ENCODE data around the gene PRKCE. TPM values are rescaled to one million over a fixed set of nuclear protein-coding genes. Genes with fewer than 3 reads are reported as not detected.
A peak's percentile ranks its signal among the peaks of the same experiment; 100 is the strongest.

PRKCE gene
- total RNA-seq, 1 donor from 2014 or later = 11.7 TPM

DNA sequence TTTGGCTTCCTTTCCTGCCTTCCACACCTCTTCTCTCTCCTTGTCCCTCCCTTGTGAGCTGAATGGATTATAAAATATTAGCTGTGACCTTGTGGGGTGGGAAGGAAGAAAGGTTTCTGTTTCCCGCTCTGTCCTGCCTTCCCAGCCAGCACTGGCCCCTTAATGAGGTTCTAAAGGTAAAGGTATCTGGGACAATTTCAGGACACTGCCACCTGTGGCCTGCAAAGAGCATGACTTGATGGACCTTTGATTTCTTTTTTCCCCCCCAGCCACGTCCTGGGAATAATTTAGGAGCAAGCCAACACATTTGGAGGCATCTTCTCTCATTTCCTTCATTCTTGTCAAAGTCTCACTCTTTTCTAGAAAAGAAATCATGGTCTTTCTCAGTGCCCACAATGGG, 399.0 kb downstream of the PRKCE start:
- intact Hi-C loops (cut with micrococcal nuclease) = no loop called here
- Mint-ChIP-seq H3K4me1 (ENCODE audit: low read depth) (peaks cover 28% of the 10 kb centered on the region), H3K27me3 (ENCODE audit: insufficient read depth) (no peaks in the 10 kb centered on the region), H3K36me3 (ENCODE audit: low read depth) (peaks cover 3% of the 10 kb centered on the region), H3K4me3 (no peak overlapping the region), H3K27ac (no peak overlapping the region), H3K9me3 (no peaks in the 10 kb centered on the region)
- DNase-seq (ENCODE audit: low spot score) = no peak

DNA sequence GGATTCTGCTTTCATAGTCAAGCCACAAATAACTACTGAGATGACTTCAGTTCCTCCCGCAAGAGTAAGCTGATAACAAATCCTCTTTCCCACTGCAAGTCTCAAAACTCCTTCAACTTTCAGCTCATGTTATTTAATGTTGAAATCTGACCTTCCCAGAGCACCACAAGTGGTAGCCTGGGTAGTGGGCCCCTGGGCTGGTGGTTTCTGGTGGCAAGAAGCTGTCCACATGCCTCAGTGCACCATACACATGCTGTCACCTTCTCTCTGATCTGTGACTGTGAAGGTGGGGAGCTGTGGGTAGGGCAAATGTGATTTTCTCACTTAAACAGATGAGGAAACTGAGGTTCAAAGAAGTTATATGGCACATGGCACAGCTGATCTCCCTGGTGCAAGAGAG, 399.6 kb downstream of the PRKCE start:
- Mint-ChIP-seq H3K9me3 (no peaks in the 10 kb centered on the region), H3K27ac (no peak overlapping the region), H3K4me1 (ENCODE audit: low read depth) (peaks cover 25% of the 10 kb centered on the region), H3K27me3 (ENCODE audit: insufficient read depth) (no peaks in the 10 kb centered on the region), H3K4me3 (no peak overlapping the region), H3K36me3 (ENCODE audit: low read depth) (peaks cover 3% of the 10 kb centered on the region)
- no peak for DNase-seq (ENCODE audit: low spot score)
- intact Hi-C loops (cut with micrococcal nuclease) = no loop called here

DNA sequence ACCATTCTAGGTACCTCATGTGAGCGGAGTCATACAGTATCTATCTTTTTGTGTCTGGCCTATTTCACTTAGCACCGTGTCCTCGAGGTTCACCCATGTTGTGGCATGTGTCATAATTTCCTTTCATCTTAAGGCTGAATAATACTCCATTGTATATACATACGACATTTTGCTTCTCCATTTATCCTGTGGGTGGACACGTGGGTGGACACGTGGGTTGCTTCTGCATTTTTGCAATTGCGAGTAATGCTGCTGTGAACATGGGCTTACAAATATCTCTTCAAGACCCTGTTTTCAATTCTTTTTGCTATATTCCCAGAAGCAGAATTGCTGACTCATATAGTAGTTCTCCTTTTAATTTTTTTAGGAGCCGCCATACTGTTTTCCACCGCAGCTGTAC, 402.1 kb downstream of the PRKCE start:
- DNase-seq (ENCODE audit: low spot score) = no peak
- no peaks in the 10 kb centered on the region for H3K27me3 Mint-ChIP-seq (ENCODE audit: insufficient read depth)
- intact Hi-C loops (cut with micrococcal nuclease) = loop anchor here (2.0 kb wide), 1 partner anchor 21 kb away; no protein-coding TSS in a partner anchor
- no peak overlapping the region for H3K4me3 Mint-ChIP-seq
- no peak overlapping the region for H3K27ac Mint-ChIP-seq
- peaks cover 28% of the 10 kb centered on the region for H3K4me1 Mint-ChIP-seq (ENCODE audit: low read depth)
- no peaks in the 10 kb centered on the region for H3K9me3 Mint-ChIP-seq
- H3K36me3 Mint-ChIP-seq (ENCODE audit: low read depth) = peaks cover 4% of the 10 kb centered on the region

DNA sequence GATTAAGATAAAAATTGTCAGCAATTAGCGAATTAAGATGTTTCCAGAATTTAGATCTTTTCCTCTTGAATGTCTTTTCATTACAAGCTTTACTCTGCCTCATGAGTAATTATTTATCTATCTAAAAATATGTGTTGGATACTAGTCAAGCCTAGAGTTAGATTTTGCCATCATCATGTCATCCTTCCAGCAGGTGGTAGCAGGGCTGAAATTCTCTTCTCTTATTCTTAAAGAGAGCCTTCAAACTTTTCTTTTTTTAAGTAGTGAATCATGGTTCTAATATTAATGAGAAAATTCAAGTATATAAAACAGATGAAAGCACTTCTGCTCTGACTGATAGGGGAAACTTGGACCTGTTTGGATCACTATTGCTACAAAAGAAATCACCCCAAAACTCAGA, 405.1 kb downstream of the PRKCE start:
- H3K4me1 Mint-ChIP-seq (ENCODE audit: low read depth) = peaks cover 15% of the 10 kb centered on the region
- H3K27me3 Mint-ChIP-seq (ENCODE audit: insufficient read depth) = no peaks in the 10 kb centered on the region
- no peaks in the 10 kb centered on the region for H3K9me3 Mint-ChIP-seq
- DNase-seq (ENCODE audit: low spot score) = no peak
- H3K36me3 Mint-ChIP-seq (ENCODE audit: low read depth) = peaks cover 4% of the 10 kb centered on the region
- H3K4me3 Mint-ChIP-seq = no peak overlapping the region
- H3K27ac Mint-ChIP-seq = no peak overlapping the region
- intact Hi-C loops (cut with micrococcal nuclease) = no loop called here

DNA sequence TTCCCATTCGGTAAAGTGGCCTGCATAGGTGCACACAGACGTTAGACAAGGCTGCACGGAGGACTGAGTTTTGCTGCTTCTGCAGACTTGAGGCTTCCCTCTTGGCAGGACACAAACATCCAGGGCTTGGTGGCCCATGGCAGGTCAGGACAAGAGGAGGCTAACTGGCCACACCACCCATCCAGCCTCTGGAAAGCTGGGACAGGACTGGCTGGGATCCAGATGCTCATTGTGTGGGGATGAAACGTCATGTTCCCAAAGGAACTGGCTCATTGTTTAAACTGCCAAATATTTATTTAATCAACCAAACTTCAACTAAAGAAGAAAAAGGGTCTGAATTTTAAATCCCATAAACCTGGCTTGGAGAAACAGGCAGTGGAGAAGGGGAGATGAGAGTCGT, 406.7 kb downstream of the PRKCE start:
- DNase-seq (ENCODE audit: low spot score) = no peak
- Mint-ChIP-seq H3K4me1 (ENCODE audit: low read depth) (peaks cover 17% of the 10 kb centered on the region), H3K9me3 (no peaks in the 10 kb centered on the region), H3K4me3 (no peak overlapping the region), H3K27me3 (ENCODE audit: insufficient read depth) (no peaks in the 10 kb centered on the region), H3K36me3 (ENCODE audit: low read depth) (peaks cover 7% of the 10 kb centered on the region), H3K27ac (no peak overlapping the region)
- intact Hi-C loops (cut with micrococcal nuclease) = no loop called here

DNA sequence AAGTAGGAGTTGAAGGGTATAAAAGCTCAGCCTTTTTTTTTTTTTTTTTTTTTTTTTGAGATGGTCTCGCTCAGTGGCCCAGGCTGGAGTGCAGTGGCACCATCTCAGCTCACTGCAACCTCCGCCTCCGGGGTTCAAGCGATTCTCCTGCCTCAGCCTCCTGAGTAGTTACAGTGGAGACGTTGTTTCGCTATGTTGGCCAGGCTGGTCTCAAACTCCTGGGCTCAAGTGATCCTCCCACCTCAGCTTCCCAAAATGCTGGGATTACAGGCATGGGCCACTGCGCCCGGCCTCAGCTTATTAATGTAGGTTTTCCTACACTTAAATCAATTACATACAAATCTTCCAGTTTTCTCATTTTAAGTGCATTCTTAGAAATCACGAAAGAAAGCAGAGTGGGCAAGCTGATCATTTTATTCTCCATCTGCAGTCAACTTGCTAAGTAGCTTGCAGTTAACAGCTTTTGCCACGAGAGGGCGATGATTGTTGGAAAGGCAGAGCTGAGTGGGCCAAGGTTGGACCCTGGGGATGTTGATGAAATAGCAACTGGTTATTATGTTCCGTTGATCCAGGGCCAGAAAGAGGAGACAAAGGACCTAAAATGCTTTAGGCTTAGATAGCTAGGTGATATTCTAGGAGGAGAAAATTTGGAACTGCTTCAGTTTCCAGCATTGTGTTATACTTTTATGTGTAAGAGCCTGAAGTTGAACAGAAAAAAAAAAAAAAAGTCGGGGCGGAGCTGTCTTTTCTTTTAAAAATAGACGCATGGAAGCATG, 411.4 kb downstream of the PRKCE start:
- Mint-ChIP-seq H3K4me3 (no peak overlapping the region), H3K4me1 (ENCODE audit: low read depth) (peaks cover 18% of the 10 kb centered on the region), H3K27me3 (ENCODE audit: insufficient read depth) (no peaks in the 10 kb centered on the region), H3K9me3 (no peaks in the 10 kb centered on the region), H3K36me3 (ENCODE audit: low read depth) (peaks cover 3% of the 10 kb centered on the region), H3K27ac (no peak overlapping the region)
- intact Hi-C loops (cut with micrococcal nuclease) = loop anchor here (1.0 kb wide), 5 partner anchors 52 to 587 kb away; partner anchors contain the start of gene EPAS1
- peak; percentile 46 for DNase-seq (ENCODE audit: low spot score)

DNA sequence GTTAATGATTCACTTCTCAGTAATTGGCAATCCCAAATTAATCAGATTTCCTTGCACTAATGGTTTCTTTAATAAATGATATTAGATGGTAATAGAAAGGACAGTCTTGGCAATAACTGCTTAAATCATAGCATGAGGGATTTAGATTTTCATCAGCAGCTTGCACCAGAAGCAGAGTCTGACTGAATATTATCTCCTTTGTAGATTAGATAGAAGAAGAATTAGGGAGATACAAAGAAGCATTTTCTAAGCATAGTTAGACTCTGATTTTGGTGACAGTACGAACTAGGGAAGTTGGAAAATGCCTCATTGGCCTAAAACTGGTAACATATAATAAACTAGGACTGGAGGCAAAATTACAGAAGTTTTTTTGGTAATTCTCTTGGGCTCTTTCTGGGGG, 412.9 kb downstream of the PRKCE start:
- Mint-ChIP-seq H3K4me1 (ENCODE audit: low read depth) (peaks cover 22% of the 10 kb centered on the region), H3K9me3 (no peaks in the 10 kb centered on the region), H3K27me3 (ENCODE audit: insufficient read depth) (no peaks in the 10 kb centered on the region), H3K36me3 (ENCODE audit: low read depth) (peaks cover 3% of the 10 kb centered on the region), H3K27ac (no peak overlapping the region), H3K4me3 (no peak overlapping the region)
- intact Hi-C loops (cut with micrococcal nuclease) = no loop called here
- DNase-seq (ENCODE audit: low spot score) = no peak

DNA sequence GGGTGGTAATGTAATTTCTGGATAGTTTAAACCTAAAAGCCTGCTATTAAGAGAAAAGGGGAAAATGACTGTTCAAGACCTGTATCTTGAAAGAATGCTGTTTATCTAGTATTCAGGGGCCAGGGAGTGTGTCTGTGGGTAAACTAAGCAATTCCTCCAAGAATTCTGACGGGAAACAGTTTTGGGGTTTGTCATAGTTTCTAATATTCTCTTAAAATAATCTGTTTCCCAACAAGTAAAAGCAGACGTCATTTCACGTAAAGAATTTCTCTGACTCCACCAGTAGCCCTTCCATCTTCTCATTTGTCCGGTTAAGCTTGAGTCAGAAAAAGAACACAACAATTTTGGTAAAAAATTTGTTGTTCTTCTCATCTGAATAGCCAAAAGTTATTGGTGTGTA, 413.7 kb downstream of the PRKCE start:
- H3K4me1 Mint-ChIP-seq (ENCODE audit: low read depth) = peaks cover 22% of the 10 kb centered on the region
- H3K4me3 Mint-ChIP-seq = no peak overlapping the region
- H3K36me3 Mint-ChIP-seq (ENCODE audit: low read depth) = peaks cover 3% of the 10 kb centered on the region
- H3K9me3 Mint-ChIP-seq = no peaks in the 10 kb centered on the region
- DNase-seq (ENCODE audit: low spot score) = no peak
- intact Hi-C loops (cut with micrococcal nuclease) = no loop called here
- H3K27ac Mint-ChIP-seq = no peak overlapping the region
- no peaks in the 10 kb centered on the region for H3K27me3 Mint-ChIP-seq (ENCODE audit: insufficient read depth)

DNA sequence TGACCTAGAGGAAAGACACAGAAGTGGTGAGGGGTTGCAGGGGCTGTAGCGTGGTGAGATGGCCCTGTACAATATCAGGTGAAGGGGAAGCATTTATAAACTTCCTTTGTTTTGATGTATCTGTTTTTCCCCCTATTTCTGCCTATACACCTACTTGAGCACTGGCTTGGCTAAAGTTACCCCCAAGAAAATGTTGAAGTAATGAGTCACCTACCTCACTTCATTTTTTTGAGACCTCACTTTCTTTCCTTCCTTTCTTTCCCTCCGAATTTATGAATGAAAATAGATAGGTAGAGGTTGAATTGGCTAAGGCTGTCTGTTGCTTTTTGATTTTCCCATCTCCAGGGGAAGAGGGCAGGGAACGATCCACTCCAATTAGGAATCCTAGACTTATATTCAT, 414.6 kb downstream of the PRKCE start:
- no peak overlapping the region for H3K27ac Mint-ChIP-seq
- no peak overlapping the region for H3K4me3 Mint-ChIP-seq
- intact Hi-C loops (cut with micrococcal nuclease) = no loop called here

DNA sequence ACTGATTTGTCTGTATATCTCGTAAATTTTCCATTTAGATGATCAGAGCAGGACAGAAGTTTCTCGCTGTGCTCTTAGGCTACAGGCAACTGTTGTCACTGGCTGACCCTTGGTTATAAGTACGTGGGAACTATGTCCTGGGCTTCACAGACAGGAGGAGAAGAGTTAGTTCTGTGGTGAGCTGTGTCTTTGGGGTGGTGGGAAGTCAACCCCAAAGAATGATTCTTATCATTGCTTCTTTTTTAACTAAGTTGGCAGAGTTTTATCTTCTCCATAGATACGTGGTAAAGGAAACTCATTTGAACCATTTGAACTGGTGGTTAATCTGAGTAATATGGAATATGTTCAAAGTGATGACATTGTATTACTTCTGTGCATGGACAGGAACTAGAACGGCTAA, 415.1 kb downstream of the PRKCE start:
- Mint-ChIP-seq H3K9me3 (no peaks in the 10 kb centered on the region), H3K27me3 (ENCODE audit: insufficient read depth) (no peaks in the 10 kb centered on the region), H3K4me3 (no peak overlapping the region), H3K36me3 (ENCODE audit: low read depth) (peaks cover 3% of the 10 kb centered on the region), H3K27ac (no peak overlapping the region), H3K4me1 (ENCODE audit: low read depth) (peaks cover 22% of the 10 kb centered on the region)
- intact Hi-C loops (cut with micrococcal nuclease) = no loop called here
- no peak for DNase-seq (ENCODE audit: low spot score)

More for the DNA sequence above, 414.6 kb downstream of the PRKCE start:
- Mint-ChIP-seq H3K36me3 (ENCODE audit: low read depth) (peaks cover 3% of the 10 kb centered on the region), H3K9me3 (no peaks in the 10 kb centered on the region), H3K27me3 (ENCODE audit: insufficient read depth) (no peaks in the 10 kb centered on the region), H3K4me1 (ENCODE audit: low read depth) (peaks cover 22% of the 10 kb centered on the region)
- no peak for DNase-seq (ENCODE audit: low spot score)

DNA sequence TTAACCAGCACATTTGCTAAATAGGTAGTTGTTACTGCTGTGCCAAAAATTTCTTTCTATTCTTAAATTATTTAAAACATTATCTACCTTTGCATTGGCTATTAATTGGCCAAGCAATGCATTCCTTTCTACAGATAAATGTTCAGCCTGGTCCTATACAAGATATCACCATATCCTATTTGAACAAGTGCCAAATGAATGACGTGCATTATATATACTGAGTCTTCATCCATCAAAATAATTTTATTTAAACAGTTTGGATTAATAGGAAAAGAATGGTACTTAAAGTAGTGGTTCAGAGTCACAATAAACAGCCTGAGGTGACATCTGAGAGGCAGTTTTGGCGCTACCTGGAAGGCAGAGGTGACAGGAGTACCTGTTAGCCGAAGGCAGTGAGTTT, 415.6 kb downstream of the PRKCE start:
- Mint-ChIP-seq H3K36me3 (ENCODE audit: low read depth) (peaks cover 3% of the 10 kb centered on the region), H3K27me3 (ENCODE audit: insufficient read depth) (no peaks in the 10 kb centered on the region), H3K4me1 (ENCODE audit: low read depth) (peaks cover 22% of the 10 kb centered on the region), H3K27ac (no peak overlapping the region), H3K9me3 (no peaks in the 10 kb centered on the region), H3K4me3 (no peak overlapping the region)
- DNase-seq (ENCODE audit: low spot score) = no peak
- intact Hi-C loops (cut with micrococcal nuclease) = loop anchor here (1.0 kb wide), 1 partner anchor 80 kb away; no protein-coding TSS in a partner anchor

DNA sequence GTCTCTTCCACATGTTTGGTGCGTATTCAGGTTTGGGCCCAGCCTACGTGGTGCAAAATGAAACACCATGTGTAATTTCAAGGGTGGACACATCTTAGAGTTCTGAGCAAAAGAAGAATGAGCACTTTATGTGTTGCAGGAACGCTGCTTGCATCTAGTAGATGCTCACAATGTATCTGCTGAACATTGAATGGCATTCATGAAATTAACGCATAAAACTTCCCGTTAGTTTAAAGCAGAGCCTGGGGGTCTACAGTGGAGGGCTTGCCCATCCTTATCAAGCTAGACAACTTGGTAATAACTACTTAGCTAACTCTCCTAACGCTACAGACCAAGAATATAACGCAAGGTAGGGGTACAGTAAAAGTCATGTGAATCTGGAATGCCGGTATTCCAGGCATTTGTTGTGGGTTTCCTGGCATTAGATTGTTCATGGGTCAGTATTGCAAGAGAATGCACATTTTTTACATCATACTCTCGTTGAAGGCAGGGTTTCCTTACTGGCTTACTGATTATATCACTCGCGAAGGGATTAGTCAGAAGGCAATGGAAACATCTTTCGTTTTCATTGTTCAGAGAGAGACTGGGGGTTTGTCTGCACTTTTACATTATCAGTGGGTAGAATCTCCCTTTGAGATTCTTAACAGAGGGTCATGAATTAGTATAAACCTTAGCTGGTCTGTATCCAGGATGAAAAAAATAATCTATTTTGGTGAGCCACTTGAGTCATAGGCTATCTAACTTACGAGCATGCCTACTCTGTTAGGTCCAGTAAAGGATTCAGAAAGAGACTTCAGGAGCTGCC, 416.2 kb downstream of the PRKCE start:
- Mint-ChIP-seq H3K4me1 (ENCODE audit: low read depth) (peaks cover 22% of the 10 kb centered on the region), H3K27me3 (ENCODE audit: insufficient read depth) (no peaks in the 10 kb centered on the region), H3K4me3 (no peak overlapping the region), H3K27ac (no peak overlapping the region), H3K36me3 (ENCODE audit: low read depth) (peaks cover 3% of the 10 kb centered on the region), H3K9me3 (no peaks in the 10 kb centered on the region)
- no peak for DNase-seq (ENCODE audit: low spot score)
- intact Hi-C loops (cut with micrococcal nuclease) = loop anchor here (1.0 kb wide), 1 partner anchor 80 kb away; no protein-coding TSS in a partner anchor

DNA sequence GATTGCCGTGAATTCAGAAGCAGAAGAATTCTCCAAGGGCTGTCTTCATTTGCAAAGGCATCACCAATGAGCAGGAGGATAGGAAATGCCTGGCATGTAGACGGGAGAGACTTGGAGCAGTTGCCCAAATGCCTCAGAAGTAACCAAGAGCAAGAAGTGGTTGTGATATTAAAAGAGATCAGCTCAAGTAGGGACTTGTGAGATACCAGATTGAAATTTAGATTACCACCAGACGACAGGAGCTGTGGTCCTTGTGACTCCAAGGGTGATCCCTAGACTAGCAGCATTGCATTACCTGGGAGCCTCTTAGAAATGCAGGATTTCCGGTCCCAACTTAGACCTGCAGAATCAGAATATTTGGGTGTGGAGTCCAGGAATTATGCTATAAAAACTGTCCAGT, 417.2 kb downstream of the PRKCE start:
- H3K36me3 Mint-ChIP-seq (ENCODE audit: low read depth) = no peaks in the 10 kb centered on the region
- no peaks in the 10 kb centered on the region for H3K27me3 Mint-ChIP-seq (ENCODE audit: insufficient read depth)
- H3K27ac Mint-ChIP-seq = no peak overlapping the region
- no peak for DNase-seq (ENCODE audit: low spot score)
- intact Hi-C loops (cut with micrococcal nuclease) = no loop called here
- H3K4me1 Mint-ChIP-seq (ENCODE audit: low read depth) = peaks cover 20% of the 10 kb centered on the region
- no peak overlapping the region for H3K4me3 Mint-ChIP-seq
- H3K9me3 Mint-ChIP-seq = no peaks in the 10 kb centered on the region

All from activated T-helper 1 cell treated with anti-CD3 and anti-CD28 coated beads, Interleukin-12 subunit alpha, Interleukin-12 subunit beta, Interleukin-2, Interleukin-4 antibody, amounts not matched to agents 30 ng/mL and 10 ng/mL and 1 ng/mL, durations not matched to agents 14 hours and 24 hours and 36 hours (primary cell).